SJCRH30 (cell line): ENCODE measurements around the gene SEMA3A. TPM values are rescaled to one million over a fixed set of nuclear protein-coding genes. Genes with fewer than 3 reads are reported as not detected.
A peak's percentile ranks its signal among the peaks of the same experiment; 100 is the strongest.

Source experiments
- DNase-seq, 2 experiments: peaks; one replicate each; pipeline ENCODE4 v3.0.0-alpha.2; 2015 to 2020
- H3K27ac ChIP-seq: fragments of 250-450 bp; sonication (Bioruptor Pico); 2 replicates; pipeline ENCODE4 v1.5.1; 2020; ENCODE audit warnings: mild to moderate bottlenecking, moderate library complexity
- H3K27me3 ChIP-seq: fragments of 250-450 bp; sonication (Bioruptor Pico); 2 replicates; pipeline ENCODE4 v1.5.1; 2020; ENCODE audit warnings: mild to moderate bottlenecking, moderate library complexity
- H3K36me3 ChIP-seq: fragments of 250-450 bp; sonication (Bioruptor Pico); 2 replicates; pipeline ENCODE4 v1.5.1; 2020; ENCODE audit warnings: mild to moderate bottlenecking, moderate library complexity
- H3K4me1 ChIP-seq: fragments of 250-450 bp; sonication (Bioruptor Pico); 2 replicates; pipeline ENCODE4 v1.5.1; 2020; ENCODE audit warnings: mild to moderate bottlenecking, moderate library complexity
- H3K4me3 ChIP-seq: fragments of 250-450 bp; sonication (Bioruptor Pico); 2 replicates; pipeline ENCODE4 v1.5.1; 2020; ENCODE audit warnings: mild to moderate bottlenecking, moderate library complexity
- H3K9me3 ChIP-seq: fragments of 250-450 bp; sonication (Bioruptor Pico); replicated peaks from 2 replicates; pipeline ENCODE4 v1.5.1; 2020; ENCODE audit warnings: mild to moderate bottlenecking, moderate library complexity
- total RNA-seq: library from RNA; depleted of rRNA; stranded (reverse); fragments of >200 nt; shearing (Covaris generic); gene quantifications from 2 replicates; pipeline ENCODE4 v1.2.3, GENCODE V29; 2014

Gene SEMA3A
- total RNA-seq, 1 experiment from 2014 or later = 19.4 TPM

DNA sequence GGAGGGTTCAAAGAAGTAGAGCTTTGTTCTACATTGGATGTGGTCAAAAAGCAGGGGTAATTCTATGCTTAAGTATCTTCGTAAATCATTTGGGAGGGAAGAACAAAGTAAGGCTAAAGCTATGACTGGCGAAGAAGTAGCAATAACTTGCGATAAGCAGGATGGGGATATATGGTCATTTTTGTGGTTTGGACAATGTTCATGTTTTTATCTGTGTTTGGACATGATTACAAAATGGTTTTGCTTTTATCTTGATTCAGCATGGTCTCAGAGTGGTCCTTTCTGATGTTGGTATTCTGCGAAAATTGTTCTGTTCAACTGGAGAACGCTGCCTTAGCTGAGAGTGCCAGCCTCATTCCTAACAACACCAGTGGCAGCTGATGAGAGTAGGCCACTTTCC lies 208.8 kb downstream of the SEMA3A start:
- 0 out of 2 replicates have a peak, but pooled peaks cover 5% of the 10 kb centered on the region for H3K9me3 ChIP-seq
- DNase-seq = no peak
- no peaks in the 10 kb centered on the region for H3K4me1 ChIP-seq
- no peaks in the 10 kb centered on the region for H3K27me3 ChIP-seq
- H3K36me3 ChIP-seq = peaks cover 2% of the 10 kb centered on the region; the same call in 1 of the 2 replicates
- no peak overlapping the region for H3K4me3 ChIP-seq
- H3K27ac ChIP-seq = no peak overlapping the region

- Histone ChIP-seq H3K27ac (no peak overlapping the region), H3K36me3 (peaks cover 2% of the 10 kb centered on the region; the same call in 1 of the 2 replicates), H3K27me3 (no peaks in the 10 kb centered on the region), H3K9me3 (0 out of 2 replicates have a peak, but pooled peaks cover 5% of the 10 kb centered on the region), H3K4me1 (no peaks in the 10 kb centered on the region), H3K4me3 (no peak overlapping the region)
- DNase-seq = no peak
Observed at GRCh38 chr7:83984591-83984990, 210.0 kb downstream of the SEMA3A start.

- DNase-seq = no peak
Observed at GRCh38 chr7:83984076-83984475, 210.5 kb downstream of the SEMA3A start.

DNA sequence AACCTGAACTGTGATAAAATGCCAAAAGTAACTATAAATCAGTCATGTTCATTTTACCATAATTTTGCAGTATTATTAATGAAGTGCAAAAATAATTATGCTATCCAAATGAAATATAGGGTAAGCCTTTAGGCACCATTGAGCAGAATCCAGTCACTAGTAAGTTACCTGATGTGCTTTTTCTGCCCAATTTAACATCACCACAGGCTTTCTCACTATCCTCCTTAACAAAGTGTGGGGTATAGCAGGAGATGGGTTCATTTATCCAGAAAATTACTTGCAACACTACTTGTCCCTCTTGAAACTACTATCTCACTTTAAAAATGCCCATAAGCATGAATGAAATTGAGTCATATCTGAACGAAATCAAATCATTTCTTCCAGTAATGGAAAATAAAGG lies 211.0 kb downstream of the SEMA3A start:
- H3K27me3 ChIP-seq = no peaks in the 10 kb centered on the region
- H3K27ac ChIP-seq = no peak overlapping the region
- H3K4me1 ChIP-seq = no peaks in the 10 kb centered on the region
- peaks cover 2% of the 10 kb centered on the region; the same call in 1 of the 2 replicates for H3K36me3 ChIP-seq
- H3K4me3 ChIP-seq = no peak overlapping the region
- DNase-seq = no peak
- H3K9me3 ChIP-seq = 0 out of 2 replicates have a peak, but pooled peaks cover 5% of the 10 kb centered on the region

More at GRCh38 chr7:83984076-83984475, 210.5 kb downstream of the SEMA3A start:
- Histone ChIP-seq H3K36me3 (peaks cover 2% of the 10 kb centered on the region; the same call in 1 of the 2 replicates), H3K4me1 (no peaks in the 10 kb centered on the region), H3K4me3 (no peak overlapping the region), H3K9me3 (0 out of 2 replicates have a peak, but pooled peaks cover 5% of the 10 kb centered on the region), H3K27ac (no peak overlapping the region), H3K27me3 (no peaks in the 10 kb centered on the region)

- Histone ChIP-seq H3K4me3 (no peak overlapping the region), H3K36me3 (peaks cover 2% of the 10 kb centered on the region; the same call in 1 of the 2 replicates), H3K4me1 (no peaks in the 10 kb centered on the region), H3K9me3 (no peaks in the 10 kb centered on the region), H3K27me3 (no peaks in the 10 kb centered on the region), H3K27ac (no peak overlapping the region)
- peak; percentile 5 to 75 for DNase-seq
Observed at GRCh38 chr7:83976302-83976701, 218.3 kb downstream of the SEMA3A start.

GRCh38 chr7:83970081-83970480 lies 224.5 kb downstream of the SEMA3A start:
- DNase-seq = no peak
- H3K4me3 ChIP-seq = no peak overlapping the region
- H3K36me3 ChIP-seq = no peaks in the 10 kb centered on the region; the same call in 1 of the 2 replicates
- peaks cover 4% of the 10 kb centered on the region; the same call in 1 of the 2 replicates for H3K4me1 ChIP-seq
- no peak overlapping the region for H3K27ac ChIP-seq
- peaks cover 3% of the 10 kb centered on the region; the same call in 1 of the 2 replicates for H3K9me3 ChIP-seq
- H3K27me3 ChIP-seq = no peaks in the 10 kb centered on the region

GRCh38 chr7:83964318-83964717 lies 230.3 kb downstream of the SEMA3A start:
- Histone ChIP-seq H3K36me3 (peaks cover 9% of the 10 kb centered on the region; the same call in 1 of the 2 replicates), H3K9me3 (no peaks in the 10 kb centered on the region), H3K27ac (no peak overlapping the region), H3K4me3 (no peak overlapping the region), H3K4me1 (no peaks in the 10 kb centered on the region), H3K27me3 (no peaks in the 10 kb centered on the region)
- DNase-seq = no peak

GRCh38 chr7:83957333-83957732 lies 237.3 kb downstream of the SEMA3A start:
- Histone ChIP-seq H3K4me3 (no peak overlapping the region), H3K27me3 (no peaks in the 10 kb centered on the region), H3K9me3 (no peaks in the 10 kb centered on the region), H3K36me3 (peaks cover 9% of the 10 kb centered on the region; the same call in 1 of the 2 replicates), H3K4me1 (no peaks in the 10 kb centered on the region), H3K27ac (no peak overlapping the region)
- no peak for DNase-seq

GRCh38 chr7:83956104-83956503 lies 238.5 kb downstream of the SEMA3A start:
- no peaks in the 10 kb centered on the region for H3K27me3 ChIP-seq

DNA sequence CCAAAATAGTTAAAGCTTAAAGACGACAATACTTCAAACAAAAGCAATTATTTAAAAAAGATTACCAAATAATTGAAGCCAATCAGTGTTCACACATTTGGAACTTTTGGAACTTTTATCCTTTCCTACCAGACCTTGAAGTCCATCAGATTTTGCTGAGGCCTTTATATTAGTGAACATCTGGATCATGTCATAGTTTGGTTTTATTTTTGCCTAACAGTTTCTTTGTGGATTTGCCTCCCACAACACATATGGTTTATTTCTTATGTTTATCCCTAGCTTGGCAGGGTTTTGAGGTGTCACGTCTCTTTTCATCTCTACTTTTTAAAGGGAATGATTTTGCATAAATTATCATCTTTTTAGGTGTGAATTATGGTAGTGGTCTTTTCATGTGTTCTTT lies 242.4 kb downstream of the SEMA3A start:
- no peak for DNase-seq
- no peaks in the 10 kb centered on the region for H3K4me1 ChIP-seq
- H3K27ac ChIP-seq = no peak overlapping the region
- no peak overlapping the region for H3K4me3 ChIP-seq
- H3K36me3 ChIP-seq = no peaks in the 10 kb centered on the region
- H3K9me3 ChIP-seq = no peaks in the 10 kb centered on the region
- no peaks in the 10 kb centered on the region for H3K27me3 ChIP-seq

More at GRCh38 chr7:83956104-83956503, 238.5 kb downstream of the SEMA3A start:
- H3K4me1 ChIP-seq = no peaks in the 10 kb centered on the region
- no peak overlapping the region for H3K4me3 ChIP-seq
- H3K9me3 ChIP-seq = no peaks in the 10 kb centered on the region
- no peak overlapping the region for H3K27ac ChIP-seq
- H3K36me3 ChIP-seq = peaks cover 4% of the 10 kb centered on the region; the same call in 1 of the 2 replicates
- DNase-seq = no peak

- Histone ChIP-seq H3K27ac (no peak overlapping the region), H3K4me3 (no peak overlapping the region), H3K36me3 (no peaks in the 10 kb centered on the region), H3K4me1 (no peaks in the 10 kb centered on the region), H3K9me3 (no peaks in the 10 kb centered on the region), H3K27me3 (no peaks in the 10 kb centered on the region)
- peak in 1 of 2 experiments; percentile 51 for DNase-seq
Observed at GRCh38 chr7:83947260-83947659, 247.3 kb downstream of the SEMA3A start.

GRCh38 chr7:83946801-83947200 lies 247.8 kb downstream of the SEMA3A start:
- DNase-seq = no peak
- Histone ChIP-seq H3K4me1 (no peaks in the 10 kb centered on the region), H3K27me3 (no peaks in the 10 kb centered on the region)

DNA sequence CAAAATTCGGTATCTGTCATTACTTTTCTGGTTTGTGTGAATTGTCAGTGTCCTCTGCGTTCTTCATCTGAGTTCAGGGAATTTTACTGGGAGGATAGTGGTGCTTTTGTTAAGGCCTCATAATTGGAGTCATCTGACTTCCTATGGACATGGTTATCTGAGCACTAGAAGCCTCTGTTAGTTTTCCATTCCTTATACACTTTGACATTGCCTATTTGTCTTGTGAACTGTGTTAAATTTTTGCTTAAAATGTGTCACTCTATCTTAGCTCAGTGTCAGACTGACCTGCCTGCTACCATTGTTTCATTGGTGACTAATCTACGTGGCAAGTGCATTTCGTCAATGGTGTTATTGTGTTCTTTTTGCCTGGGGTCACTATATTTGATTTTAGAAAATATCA lies 253.3 kb downstream of the SEMA3A start:
- no peaks in the 10 kb centered on the region for H3K27me3 ChIP-seq
- H3K9me3 ChIP-seq = no peaks in the 10 kb centered on the region
- H3K4me1 ChIP-seq = no peaks in the 10 kb centered on the region
- no peak overlapping the region for H3K4me3 ChIP-seq
- no peaks in the 10 kb centered on the region for H3K36me3 ChIP-seq
- H3K27ac ChIP-seq = no peak overlapping the region
- no peak for DNase-seq

More at GRCh38 chr7:83946801-83947200, 247.8 kb downstream of the SEMA3A start:
- Histone ChIP-seq H3K36me3 (no peaks in the 10 kb centered on the region), H3K27ac (no peak overlapping the region), H3K4me3 (no peak overlapping the region), H3K9me3 (no peaks in the 10 kb centered on the region)

DNA sequence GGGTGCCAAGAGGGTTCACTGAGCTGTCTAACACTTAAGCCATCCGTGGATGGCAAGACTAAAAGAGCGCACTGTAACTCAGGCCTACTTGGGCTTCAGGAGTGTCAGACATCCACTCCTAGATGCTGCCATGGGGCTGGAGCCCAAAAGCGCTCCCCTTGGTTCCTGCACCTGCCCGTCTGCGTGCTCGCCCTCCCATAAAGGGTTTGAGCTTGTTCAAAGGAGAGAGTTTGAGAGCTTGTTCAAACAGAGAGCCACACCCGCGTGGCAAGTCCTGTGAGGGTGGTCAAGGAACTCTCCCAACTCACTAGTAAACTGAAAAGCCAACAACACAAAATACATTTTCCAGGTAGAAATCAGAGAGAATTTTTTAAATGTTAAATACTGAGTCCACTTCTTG lies 256.7 kb downstream of the SEMA3A start:
- no peak overlapping the region for H3K27ac ChIP-seq
- H3K4me3 ChIP-seq = no peak overlapping the region
- no peaks in the 10 kb centered on the region for H3K4me1 ChIP-seq

DNA sequence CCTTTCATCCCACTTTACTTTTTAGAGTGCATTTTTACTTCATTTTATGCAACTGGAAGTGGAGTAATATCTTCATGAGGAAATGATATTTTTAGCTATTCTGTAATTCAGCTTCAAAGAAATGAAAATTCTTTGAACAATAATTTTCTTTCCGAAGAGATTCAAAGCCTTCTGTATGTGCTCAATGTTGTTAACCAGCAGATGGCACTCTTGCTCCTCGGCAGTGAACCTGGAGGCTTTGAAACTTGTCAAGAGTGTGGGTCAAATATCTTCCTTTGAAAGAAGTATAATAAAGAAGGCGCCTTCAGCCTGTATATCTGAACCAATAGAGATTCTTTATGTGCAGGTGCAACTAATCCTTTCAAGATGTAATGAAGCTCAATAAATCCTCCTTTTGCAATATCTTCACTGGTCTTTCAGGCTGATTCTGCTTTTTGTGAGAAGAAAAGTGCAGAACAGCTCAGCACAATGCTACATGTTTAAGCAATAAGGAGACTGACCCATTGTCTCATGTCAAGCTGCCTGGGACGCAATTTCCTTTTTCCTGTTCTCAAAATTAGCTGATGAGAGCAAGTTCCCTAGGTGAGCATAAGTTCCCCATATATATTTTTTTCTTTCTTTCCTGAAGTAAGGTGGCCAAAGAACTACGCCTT lies 258.4 kb downstream of the SEMA3A start:
- peak; percentile 61 to 91 for DNase-seq

More for the DNA sequence above, 256.7 kb downstream of the SEMA3A start:
- H3K36me3 ChIP-seq = no peaks in the 10 kb centered on the region
- no peaks in the 10 kb centered on the region for H3K9me3 ChIP-seq
- no peak for DNase-seq
- no peaks in the 10 kb centered on the region for H3K27me3 ChIP-seq

More for the DNA sequence above, 258.4 kb downstream of the SEMA3A start:
- no peak overlapping the region for H3K27ac ChIP-seq
- H3K4me1 ChIP-seq = no peaks in the 10 kb centered on the region
- no peak overlapping the region for H3K4me3 ChIP-seq
- H3K27me3 ChIP-seq = no peaks in the 10 kb centered on the region
- H3K36me3 ChIP-seq = no peaks in the 10 kb centered on the region
- H3K9me3 ChIP-seq = no peaks in the 10 kb centered on the region
